ENCODE data around the gene CD93.

Gene CD93

DNA sequence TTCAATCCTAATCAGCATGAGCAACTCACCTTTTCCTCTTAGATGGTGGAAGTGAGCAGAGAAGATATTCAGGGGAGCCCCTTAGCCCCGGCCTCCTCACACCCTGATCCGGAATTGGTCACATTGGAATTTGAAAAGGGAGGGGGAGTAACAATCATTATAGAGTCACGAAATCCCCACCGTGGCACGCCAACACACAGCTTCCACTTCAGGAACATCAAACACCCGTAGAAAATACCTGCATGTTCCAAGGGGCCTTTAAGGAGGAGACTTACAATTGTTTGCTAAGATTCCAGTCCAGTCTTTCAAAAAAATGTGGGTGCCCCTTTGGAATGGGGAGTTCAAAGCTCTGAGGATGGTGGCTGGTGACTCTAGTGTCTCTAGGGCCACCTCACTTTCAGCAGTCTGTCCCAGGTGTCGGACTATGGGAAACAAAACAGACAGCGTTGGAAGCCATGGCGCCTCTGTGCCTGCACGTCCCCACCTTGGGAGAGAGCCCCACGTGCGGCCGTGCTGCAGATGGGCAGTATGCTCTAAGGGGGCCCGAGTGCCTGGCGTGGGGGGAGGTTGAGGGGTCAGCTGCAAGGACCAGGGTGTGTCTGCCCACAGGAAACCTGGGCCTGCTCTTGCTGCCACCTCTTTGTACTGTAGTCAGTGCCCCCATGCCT lies 2.4 kb downstream of the CD93 start:
- no peak for FAIRE-seq

DNA sequence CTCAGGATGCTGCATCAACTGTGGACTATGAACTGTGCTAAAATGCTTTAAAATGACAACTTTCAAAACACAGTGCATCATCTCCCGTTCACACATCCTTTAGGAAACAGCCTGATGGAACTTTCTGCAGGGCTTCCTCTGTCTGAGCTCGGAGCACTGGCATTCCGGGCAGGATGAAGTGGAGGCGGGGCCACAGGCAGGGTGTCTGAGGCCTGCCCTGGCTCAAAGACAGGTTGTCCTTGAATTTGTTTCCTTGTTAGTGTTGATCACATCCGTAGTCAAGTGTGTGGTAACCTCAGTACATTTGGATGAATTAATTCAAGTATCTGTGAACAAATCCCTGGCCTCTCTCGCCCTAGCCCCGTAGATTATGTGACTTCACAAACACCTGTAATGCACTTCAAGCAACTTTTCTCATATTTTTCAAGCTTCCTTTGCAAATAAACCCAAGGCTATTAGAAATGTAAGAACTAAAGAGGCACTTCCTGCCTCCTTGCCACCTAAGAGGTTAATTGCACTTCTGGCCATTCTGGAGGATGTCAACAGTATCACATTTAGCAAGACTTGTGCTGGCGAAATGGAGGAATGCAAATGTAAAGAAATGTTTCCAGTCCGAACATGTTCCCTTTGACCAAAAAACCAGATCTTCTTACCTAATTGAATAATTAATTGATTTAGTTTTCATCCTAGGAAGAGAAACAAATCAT lies 3.1 kb downstream of the CD93 start:
- no peak for FAIRE-seq

DNA sequence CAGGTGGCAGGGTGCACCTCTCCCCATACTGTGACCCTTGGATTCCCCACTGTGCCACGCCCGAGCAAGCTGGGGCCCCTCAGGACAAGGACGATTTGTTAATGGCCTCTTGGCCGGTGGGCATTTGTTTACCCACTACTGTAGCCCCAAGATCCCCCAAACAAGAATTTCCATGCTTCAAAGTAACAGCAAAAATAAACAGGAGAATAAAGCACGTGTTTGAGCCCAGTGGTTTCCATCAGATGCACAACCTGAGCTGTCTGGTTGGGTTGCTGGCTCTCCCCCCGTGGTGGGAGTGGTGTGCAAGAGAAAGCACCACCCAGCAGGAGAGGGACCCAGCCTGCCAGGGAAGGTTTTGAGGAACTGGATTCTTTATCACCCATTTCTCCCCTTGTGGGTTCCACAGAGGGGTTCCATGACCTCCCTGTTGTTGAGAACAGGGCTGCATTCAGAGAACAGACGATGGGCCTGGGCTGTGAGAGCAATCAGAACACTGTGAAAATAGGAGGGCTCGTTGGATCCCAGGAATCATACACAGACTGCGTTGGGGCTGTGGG lies 4.8 kb downstream of the CD93 start:
- no peak for FAIRE-seq

DNA sequence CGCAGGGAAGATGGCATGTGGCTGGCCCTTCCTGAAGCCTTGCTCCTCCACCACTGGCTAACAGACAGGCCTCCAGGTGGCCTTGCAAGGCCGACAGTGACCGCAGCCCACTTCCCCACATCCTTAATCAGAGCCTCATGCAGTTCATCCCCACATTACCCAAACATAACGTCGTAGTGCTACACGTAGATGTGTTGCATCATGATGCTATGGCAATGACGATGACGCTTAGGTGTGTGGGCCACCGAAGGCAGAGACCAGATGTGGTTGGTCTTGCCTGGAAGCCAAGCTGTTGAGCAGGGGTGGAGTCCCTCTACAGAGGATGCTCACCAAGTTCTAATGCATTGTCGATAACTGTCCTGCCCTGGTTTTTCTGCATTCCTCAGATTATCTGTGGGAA lies 5.6 kb downstream of the CD93 start:
- no peak for FAIRE-seq

DNA sequence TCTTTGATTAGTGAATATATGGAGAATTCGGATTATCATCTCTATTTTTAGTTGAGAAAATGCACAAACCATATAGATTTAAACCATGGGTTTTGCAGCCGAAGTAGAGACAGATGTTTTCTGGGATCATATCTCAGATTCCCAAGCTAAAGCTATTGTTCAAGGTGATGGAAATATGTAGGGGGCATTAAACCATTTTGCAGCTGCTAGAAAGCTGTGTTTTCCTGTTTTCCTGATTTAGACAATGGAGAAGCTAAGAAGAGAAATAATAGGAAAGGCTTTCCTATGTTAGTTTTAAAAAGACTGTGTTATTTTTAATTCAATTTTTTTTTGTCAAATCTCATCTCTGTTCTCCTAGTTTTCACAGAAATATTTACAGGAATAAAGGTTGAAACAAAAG lies 6.2 kb downstream of the CD93 start:
- no peak for FAIRE-seq

DNA sequence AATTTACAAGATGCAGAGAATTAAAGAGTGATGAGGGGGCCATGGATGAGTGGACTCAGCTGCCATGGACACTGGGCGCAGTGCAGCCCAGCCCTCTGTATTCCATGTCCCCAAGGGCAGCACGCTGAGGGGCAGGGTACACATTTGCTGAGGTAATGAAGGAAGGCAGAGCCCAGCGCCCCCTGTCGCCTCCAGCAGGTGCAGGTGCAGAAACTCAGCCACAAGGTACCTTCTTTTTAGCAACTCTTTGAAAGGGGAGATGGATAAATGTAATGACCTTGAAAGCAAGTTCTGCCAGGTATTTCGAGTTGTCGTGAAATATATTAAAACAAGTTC lies 7.1 kb downstream of the CD93 start:
- FAIRE-seq = no peak

DNA sequence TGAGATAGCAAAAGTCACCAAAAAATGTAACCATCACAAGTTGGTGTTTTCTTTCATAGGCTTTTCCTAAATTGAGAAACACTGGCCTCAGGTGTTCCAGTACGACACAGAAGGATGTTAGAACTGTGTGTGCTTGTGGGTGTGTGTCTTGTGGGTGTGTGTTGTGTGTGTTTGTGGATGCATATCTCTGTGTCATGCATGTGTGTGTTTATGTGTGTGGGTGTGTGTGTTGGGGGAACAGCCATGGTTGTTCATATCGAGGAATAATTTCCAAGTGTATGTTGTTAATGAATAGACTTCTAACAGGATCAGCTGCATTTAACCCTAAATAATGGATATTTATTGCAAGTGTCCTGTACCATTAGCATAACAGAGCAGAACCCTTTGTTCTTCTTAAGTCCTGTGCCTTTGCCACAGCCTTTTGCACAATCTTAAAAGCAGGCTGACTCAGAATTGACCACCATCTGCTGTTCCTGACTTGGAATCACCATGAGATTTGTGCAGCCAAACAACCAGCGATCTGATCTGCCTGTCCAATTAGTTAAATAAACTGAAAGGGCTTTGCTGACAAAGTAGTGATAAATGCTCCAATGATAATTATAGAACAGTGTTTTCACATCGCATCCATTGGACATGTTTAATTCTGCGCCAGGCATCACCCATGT lies 7.6 kb downstream of the CD93 start:
- FAIRE-seq = no peak

DNA sequence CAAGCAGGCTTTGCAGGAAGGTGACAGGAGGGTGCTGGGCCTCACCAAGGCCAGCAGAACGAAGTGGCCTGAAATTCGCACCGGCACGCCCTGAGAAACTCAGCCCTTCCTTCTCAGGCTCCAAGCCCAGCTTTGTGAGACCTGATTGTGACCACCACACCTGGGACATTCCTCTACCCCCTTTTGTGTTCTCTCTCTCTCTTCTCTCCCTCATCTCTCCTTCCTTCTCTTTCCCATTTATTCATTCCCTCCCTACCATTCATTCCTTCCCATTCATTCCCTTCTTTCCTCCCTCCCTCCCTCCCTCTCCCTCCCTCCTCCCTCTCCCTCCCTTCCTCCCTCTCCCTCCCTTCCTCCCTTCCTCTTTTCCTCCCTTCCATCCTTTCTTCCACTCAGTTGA lies 8.8 kb downstream of the CD93 start:
- FAIRE-seq = no peak

DNA sequence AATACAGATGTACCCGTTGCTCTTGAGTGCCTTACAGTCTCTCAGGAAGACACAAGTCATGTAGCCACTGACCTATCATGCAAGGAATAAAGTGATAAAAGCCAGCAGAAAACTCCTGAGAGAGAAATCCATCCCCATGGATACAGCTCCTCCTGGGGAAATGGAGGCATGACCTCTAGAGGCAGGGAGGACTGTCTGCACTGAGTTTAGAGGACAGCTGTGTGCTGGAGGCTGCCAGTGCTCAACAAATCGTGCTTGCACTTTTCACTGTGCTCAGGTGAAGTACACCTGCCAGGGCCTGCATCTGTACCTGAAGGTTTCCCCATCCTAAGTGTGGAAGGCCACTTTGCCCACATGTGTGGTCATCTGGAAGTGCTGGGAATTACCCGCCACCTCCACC lies 12.1 kb downstream of the CD93 start:
- FAIRE-seq = no peak

DNA sequence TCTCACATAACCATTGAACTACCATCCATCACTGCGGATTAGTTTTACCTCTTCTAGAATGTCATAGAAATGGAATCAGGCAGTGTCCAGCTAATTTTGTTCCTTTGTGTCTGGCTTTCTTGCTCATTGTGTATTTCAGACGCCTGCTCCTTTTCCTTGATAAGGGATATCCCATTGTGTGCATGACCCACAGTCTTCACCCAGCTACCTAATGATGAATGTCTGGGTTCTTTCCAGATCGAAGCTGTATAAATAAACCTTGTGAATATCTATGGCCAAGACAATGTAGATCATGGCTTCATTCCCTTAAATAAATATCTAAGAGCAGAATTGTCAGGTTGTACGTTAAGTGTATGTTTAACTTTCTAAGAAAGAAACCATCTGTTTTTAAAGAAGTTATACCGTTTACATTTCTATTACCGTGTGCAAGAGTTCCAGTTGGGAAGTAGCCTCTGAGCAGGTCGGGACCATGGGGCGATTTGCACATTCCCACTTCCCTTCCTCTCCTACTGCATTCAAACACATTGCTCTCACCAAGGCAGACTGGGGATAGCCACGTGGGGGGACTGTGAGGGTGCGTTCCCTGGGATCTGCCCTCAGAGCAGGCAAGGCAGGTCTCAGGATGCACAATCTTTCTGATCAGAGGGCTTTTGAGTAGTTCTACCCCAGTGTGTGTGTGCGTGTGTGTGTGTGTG lies 13.1 kb downstream of the CD93 start:
- no peak for FAIRE-seq

DNA sequence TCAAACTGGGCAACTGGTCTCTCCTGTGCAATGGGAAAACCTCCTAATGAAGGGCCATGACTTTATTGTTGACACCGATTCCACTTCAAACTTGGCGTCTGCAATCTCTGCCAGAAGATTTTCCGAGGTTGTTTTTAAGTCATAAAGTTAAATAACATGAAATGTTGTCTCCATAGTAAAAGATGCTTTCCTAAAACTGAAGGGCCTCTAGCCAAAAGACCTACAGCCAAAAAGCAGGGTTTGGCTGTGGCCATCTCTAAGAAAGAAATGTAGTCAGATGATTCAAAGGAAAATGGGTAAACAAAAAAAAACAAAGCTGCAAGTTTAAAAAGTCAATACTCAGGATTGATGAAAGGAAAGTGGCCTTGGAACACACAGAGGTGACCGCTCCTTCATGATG lies 14.1 kb downstream of the CD93 start:
- no peak for FAIRE-seq

DNA sequence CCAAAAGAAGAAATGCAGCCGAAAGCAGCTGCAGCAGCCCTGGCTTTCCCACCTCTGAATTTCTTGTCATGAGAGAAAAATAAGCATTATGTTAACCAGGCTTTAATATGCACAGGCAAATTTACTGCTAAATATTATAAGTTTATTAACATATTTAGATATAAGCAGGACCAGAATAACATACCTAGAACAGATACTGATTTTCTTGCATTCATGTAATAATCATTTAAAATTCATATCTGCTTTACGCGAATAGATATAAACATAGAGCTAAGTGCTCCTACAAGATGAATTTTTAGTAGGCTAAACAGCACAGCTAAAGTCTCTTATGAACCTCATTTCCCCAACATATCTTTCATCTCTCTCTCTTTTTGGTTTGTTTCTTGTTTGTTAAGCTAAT lies 14.7 kb downstream of the CD93 start:
- FAIRE-seq = no peak

DNA sequence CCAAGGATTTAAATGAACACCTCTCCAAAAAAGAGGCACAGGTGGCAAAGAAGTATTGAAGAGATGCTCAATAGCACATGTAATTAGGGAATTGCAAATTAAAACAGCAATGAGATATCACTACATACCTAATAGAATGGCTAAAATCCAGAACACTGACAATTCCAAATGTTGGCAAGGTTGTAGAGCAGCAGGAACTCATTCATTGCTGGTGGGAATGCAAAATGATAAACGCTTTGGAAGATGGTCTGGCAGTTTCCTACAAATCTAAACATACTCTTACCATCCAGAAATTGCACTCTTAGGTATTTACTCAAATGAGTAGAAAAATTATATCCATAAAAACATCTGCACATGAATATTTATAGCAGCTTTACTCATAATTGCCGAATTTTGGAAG lies 17.0 kb downstream of the CD93 start:
- FAIRE-seq = no peak

DNA sequence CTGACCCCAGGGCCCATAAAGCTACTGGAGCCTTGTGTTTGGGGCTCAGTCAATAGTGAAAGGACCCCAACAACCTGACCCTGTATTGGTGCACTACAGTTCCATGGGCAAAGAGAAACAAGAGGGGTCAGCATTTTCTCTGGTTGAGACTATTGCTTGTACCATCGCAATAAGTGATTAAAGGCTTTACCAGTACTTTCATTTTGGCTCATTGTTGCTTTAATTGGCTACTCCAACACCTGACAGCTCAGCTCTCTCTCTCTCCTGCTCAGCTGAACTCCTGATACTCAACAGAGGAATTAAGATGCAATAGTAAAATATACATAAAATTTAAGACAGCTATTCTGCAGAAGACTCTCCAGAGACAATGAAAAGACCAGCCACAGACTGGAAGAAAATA lies 17.8 kb downstream of the CD93 start:
- no peak for FAIRE-seq

DNA sequence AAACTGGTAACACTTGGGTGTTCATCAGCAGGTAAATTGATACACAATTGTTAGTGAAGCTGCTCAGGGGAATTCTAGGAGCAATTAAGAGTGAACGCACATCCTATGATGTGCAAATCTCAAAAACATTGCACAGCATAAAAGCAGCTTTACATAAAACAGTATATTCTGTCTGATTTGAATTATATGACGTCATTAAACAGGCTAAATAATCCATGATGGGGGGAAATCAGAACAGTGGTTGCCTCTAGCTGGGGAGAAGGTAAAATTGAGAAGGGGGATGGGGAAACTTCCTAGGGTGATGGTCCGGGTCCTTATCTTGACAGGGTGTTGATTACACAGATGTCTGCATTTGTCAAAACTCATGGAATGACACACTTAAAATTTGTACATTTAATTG lies 19.4 kb downstream of the CD93 start:
- FAIRE-seq = no peak

DNA sequence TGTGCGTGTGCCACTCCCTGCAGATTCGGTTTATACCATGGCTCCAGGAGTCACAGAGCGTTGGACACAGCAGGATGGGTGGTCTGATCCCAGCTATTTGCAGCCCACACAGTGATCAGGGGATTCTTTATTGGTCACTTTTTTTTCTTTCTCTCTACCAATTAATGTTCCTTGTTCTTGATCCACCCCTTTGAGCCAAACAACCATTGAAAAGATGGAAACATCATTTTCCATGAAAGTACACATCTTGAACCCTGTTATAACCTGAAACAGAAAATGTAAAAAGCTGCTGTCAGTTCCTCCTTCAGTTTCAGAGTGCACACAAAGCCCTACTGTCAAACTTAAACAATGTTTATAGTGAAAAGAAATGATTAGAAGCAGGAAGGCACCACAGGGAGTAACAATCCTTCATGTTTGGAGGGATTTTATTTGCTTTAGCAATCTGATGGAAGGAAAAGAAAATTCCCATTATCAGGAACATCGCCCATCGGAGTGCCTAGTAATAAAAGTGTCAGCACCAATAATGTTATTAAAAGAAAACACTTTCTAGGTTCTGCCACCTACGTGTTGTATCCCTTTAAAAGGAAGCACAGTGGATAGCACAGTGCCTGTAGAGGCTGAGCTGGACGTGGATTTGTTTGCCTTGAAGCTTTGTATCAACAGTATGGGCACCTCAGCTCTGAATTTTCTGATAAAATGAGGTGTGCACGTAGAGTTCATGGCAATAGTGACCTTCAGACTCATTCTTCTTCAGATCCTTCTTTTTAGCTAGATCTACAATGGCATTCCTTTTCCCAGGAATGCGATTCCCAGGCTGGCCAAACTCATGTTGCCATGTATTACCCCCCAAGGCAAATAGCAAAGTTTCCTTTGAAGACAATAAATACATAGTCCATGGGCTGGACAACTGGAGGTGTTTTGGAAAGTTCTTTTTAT lies 20.6 kb downstream of the CD93 start:
- FAIRE-seq = no peak

DNA sequence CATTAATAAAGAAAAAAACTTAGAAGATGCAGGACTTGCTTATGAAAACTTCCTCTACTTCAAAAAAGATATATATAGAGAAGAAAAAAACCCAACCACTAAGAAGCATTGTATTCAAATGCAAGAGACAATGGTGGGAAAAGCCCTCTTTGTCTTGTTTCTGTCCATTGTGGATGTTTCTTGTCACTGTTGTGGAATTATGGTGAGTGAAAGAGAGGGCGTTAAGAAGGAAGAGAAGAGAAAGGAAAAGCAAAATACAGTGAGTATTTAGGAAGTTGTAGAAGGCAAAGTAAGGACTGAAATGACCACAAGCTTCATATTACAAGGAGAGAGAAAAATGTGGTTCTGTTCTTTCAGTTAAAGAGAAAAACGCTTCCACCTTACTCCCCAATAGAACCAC lies 22.5 kb downstream of the CD93 start:
- FAIRE-seq = no peak

DNA sequence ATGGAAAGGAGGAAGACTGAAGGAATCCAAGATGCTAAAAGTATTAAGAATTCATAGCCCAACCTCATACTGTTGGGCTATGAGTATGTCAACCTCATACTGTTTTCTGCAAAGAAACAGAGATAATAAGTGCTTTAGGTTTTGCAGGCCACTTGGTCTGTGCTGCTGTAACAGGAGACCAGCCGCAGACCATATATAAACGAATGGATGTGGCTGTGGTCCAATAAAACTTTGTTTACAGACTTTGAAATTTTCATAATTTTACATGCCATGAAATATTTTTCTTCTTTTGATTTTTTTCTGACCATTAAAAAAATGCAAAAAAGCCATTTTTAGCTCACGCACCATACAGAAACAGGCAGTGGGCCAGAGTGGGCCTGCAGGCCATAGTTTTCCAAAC lies 23.0 kb downstream of the CD93 start:
- no peak for FAIRE-seq

DNA sequence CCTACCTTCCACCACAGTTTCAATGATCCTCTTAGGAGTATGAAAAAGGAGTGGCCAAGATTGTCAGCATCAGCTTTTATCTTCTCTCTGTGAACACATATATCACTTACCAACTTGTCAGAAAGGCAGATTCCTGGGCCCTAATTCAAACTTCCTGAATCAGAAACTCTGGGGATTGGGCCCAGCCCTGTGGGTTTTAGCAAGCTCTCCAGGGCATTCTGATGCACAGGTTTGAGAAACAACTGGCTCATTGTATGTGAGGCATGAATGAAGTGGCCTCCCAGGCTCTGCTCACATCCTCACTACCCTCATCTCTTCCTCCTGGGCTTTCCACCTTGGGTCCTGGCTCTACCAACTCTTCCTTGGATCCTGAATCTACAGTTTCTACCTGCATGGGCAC lies 23.5 kb downstream of the CD93 start:
- FAIRE-seq = no peak

DNA sequence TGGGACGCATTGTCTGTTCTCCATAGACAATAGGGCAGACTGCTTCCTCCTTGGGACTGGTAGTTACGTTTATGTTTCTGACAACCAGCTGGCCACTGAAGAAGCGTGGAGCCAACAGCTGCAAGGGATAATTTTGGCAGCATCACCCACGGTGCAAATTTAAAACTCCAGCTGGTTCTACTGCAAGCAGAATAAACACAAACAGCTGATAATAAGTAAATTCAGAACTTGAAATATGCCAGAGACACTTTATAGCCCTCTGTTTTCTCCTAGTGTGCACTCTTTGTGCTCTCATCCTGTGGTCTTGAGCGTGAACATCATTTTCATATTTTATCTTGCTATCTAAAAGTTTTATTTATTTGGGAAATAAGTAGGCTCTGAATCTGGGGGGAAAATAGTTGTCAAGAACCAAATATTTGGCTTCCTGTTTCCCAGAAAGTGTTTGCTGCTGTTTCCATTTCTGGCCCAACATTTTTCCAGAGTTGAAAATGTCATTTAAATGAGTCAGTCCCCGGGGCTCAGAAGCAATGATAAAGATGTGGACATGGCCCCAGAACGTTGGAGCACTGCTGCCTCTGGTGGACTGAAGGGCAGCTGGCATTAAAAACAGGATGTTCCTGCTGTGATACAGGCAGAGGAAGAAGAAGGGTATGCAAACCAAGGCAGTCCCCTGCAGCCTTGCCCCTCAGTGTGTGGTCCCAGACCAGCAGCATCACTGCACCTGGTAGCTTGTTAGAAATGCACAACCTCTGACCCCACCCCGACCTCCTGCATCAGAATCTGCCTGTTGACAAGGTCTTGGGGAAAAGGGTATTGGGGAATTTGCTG lies 24.2 kb downstream of the CD93 start:
- no peak for FAIRE-seq

DNA sequence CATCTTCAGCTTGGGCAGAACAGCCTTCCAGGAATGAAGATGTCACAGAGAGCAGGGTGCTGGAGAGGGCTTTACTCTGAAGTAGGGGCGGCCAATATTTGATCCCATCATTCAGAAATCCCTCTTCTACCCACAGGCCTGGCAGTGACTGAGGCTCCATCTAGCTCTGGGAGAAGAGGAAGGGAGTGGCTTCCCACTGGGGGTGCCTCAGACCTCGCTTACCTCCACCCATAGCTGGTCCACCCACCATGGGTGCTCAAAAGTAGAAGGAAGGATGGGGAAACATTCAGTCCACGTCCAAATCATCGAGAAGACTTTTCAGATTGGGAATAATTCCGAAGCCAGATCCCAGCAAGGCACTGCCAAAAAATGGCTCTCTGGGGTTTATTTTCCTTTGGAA lies 24.9 kb downstream of the CD93 start:
- FAIRE-seq = no peak

DNA sequence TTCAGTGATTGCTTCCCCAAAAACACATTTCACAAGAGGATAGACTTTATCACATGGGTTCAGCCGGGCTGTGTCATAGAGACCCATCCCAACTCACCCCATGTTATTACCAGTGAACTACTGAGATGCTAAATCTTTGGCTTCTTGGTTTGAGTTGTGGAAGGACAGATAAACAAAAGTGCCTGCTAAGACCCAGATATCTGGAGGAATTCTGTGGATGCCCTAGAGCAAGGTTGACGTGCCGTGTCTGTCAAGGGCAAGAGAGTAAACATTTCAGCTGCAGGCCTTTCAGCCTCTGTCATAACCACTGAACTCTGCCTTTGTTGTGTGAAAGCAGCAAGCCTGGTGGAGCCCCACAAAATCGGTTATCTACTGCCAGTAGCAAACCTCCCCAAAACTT lies 25.5 kb downstream of the CD93 start:
- no peak for FAIRE-seq
